Peyer's patch (tissue), 4 donors: ENCODE measurements around the gene KIF21B.

Source experiments
- POLR2A ChIP-seq, 2 donors: fragments of 450-650 bp; IDR thresholded peaks; one replicate each; pipeline ENCODE4 v1.5.1; 2017; ENCODE audit warnings: antibody characterized with exemption in 2 of 2, mild to moderate bottlenecking in 2 of 2, moderate library complexity in 2 of 2
- TF ChIP-seq, protein P1 (sequence below), 6 experiments: fragments of 450-650 bp in 4 of 6; fragments of 200-600 bp in 2 of 6; sonication (generic) in 1 of 6; IDR thresholded peaks; one replicate each; pipeline ENCODE4 v1.5.1; 2017 to 2019; ENCODE audit warnings: antibody characterized with exemption in 6 of 6, mild to moderate bottlenecking in 3 of 6, moderate library complexity in 1 of 6

- TF ChIP-seq, protein P1, sequence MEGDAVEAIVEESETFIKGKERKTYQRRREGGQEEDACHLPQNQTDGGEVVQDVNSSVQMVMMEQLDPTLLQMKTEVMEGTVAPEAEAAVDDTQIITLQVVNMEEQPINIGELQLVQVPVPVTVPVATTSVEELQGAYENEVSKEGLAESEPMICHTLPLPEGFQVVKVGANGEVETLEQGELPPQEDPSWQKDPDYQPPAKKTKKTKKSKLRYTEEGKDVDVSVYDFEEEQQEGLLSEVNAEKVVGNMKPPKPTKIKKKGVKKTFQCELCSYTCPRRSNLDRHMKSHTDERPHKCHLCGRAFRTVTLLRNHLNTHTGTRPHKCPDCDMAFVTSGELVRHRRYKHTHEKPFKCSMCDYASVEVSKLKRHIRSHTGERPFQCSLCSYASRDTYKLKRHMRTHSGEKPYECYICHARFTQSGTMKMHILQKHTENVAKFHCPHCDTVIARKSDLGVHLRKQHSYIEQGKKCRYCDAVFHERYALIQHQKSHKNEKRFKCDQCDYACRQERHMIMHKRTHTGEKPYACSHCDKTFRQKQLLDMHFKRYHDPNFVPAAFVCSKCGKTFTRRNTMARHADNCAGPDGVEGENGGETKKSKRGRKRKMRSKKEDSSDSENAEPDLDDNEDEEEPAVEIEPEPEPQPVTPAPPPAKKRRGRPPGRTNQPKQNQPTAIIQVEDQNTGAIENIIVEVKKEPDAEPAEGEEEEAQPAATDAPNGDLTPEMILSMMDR (IDR thresholded peaks at IDR 0.05), result no peak
- TF ChIP-seq POLR2A (IDR thresholded peaks at IDR 0.05), result no peak
These were observed 53.6 kb downstream of the KIF21B start for GRCh38 chr1:200969726-200970561.
